GM21619 (cell line): ENCODE results near the gene GNAL.
A peak's percentile ranks its signal among the peaks of the same experiment; 100 is the strongest.
"Not testable (repeated sequence)": the region's sequence is repeated elsewhere in the genome, so short reads cannot be mapped to it uniquely, and the experiment has no call there.

Source experiments
- ATAC-seq: cut with Tn5 transposase; IDR thresholded peaks from one replicate; pipeline ENCODE4 v1.9.1; 2021; ENCODE audit not compliant: unreplicated experiment

GNAL gene

DNA sequence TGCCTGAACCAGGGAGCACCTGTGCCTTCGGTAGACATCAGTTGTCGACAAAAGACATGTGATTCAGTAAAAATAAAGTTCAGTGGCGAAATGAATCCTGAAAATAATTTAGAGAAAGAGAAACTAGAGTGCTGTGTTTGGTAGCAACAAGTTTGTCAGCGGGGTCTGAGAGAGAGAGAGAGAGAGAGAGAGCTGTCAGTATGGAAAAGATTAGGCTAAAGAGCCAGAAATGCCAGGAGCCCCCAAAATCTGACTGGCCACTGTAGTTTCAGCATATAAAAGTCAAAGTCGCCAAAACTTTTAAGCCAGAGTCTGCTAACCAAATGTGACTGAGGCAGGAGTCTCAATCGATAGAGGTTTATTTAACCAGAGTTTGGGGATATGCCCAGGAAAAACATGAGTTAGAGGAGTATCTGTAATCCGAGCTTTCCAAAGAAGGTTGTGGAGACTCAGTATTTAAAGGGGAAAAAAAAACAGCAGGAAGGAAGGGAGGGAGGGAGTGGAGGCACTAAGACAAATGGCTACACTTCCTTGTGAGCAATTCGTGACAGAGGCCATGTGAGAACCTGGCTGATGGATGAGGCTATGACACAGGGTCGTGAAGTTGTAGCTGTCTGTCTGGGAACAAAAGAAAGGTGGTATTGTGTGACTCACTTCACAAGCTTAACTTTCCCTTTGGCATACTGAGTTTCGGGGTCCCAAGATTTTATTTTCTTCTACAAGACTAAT lies 20.5 kb upstream of the GNAL start:
- no peak for ATAC-seq

DNA sequence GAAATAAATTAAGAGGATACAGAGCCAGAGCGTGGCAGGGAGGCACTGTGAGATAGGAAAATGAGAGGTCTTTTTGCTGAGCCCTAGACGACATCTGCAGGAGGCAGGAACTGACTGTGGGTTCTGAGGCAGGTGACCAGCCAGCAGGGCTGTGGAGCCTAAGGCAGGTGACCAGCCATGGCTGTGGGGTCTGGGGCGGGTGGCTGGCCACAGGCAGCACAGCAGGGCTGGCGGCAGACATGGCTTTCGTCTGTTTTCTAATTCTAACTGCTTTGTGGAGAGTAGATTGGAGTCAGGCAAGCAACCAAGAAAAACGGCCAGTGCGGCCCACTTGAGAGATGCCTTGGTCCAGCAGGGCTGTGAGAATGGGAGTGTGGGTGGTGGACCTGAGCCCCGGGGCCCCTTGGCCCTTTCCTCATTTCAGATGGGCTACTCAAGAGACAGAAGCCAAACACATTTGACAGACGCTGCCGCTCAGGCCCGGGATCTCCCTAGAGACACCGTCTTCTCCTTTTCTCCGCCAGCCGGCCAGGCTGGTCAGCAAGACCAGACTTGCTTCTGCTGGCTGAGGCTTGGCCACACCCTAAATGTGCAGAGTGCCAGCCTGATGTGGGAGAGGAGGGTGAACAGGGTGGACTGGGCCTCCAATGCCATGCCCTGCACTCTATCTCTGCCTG lies 19.7 kb upstream of the GNAL start:
- no peak for ATAC-seq

DNA sequence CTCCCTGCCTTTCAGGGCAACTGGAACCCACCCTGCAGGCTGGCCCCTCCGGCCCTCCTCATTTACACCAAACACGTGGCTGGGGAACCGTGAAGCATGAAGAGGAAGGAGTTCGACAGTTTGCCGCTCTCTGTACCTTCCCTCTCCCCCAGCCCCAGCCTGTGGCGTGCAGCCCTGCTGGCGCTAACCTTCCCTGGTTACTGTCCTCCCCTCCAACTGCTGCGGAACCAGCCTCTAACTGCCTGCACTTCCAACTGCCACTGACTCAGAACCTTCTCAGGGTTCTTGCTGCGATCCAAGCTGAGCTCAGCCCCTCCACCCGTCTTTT lies 19.2 kb upstream of the GNAL start:
- no peak for ATAC-seq

DNA sequence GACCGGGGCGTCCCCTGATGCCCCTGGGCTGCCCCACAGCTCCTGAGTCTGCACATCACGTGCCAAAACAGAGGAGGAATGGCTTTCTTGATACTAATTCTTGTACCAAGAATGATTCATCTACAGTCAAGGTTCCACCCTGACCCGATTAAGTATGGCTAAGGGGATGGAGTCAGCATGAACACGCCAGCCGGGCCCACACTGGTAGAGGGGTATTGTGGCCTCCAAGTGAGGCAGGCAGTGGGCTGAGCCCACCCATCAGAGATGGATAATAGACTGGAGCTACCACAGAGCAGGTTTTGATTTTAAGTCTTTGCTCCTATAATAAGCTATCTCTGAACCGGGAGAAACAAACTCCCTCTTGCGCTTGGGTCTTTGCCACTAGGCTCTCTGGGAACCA lies 17.9 kb upstream of the GNAL start:
- ATAC-seq = no peak

DNA sequence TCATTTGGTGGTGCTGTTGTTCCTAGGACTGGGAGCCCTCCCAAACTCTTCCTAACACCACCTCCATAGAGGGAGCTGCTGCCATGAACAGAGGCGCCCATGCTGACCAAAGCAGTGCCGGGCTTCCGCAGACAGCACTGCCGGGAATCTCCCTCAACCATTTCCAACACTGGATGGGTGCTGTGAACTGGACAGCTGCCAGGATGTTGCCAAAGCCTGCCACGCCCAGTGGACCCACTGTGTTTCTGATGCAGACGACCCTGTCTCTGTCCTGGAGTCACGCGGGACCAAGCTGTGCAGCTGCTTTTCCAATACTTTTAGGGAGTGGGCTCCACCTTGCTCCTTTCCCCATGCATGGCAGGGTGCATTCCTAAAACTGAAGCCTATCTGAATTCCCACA lies 16.9 kb upstream of the GNAL start:
- ATAC-seq = no peak

DNA sequence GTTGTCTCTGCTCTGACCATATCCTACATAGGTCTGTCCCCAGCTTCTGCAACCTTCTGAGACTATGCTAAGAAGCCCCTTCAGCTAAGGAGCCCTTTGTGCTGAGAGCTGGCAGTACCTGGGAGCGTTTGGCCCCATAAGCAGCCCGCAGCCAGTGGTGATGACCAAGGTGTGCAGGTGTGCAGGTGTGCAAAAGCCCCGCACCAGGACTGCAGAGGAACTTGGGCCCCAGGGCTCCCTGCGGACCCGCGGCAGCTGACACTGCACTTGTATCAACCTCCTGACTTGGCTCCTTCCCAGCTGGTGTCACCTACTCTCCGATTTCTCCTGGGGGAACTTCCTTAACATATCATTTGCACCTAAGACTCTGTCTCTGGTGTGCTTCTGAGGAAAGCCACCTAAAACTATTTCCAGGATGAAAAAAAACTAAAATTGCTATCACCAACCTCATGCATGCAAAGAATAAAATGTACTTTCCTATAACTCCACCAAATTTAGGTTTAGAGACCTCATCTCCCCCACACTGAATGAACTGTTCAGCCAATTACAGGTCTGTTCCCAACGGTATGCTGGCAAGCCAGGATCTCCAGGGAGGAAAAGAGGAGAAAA lies 16.1 kb upstream of the GNAL start:
- no peak for ATAC-seq

DNA sequence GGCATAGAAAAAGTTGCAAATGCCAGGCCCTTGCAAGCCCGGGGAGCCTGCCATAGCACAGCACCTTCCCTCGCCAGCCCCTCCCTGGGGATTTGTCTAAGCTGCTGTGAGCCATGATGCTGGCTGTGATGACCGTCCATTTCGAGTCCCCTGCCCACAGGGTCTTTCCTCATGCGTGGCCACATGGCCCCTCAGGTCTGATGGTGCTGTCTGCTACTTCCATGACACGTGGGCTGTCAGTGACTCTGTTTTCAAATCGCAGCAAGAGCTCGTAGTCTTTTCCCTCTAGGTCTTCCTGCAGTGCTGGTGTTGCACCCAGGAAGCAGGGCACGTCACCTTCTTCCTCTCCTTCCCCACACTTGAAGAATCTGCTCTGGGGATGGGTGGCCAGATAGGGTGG lies 15.5 kb upstream of the GNAL start:
- ATAC-seq = no peak

DNA sequence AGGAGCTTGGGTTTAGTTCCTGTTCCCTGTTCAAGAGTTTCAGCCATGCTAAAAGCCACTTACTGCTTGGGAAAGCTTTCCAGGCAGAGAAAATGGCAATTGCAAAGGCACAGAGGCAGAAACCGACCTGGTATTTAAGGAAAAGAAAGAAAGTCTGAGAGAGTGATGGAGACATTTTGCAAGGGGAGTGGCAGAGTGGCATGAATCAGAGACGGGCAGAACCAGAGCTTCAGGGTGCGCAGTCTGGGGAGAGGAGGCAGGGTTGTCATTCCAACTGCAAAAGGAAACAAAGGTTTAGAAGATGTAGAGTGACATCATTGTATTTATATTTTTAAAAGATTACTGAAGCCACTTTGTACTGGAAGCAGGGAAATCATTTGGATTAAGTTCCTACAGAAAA lies 14.9 kb upstream of the GNAL start:
- ATAC-seq = no peak

DNA sequence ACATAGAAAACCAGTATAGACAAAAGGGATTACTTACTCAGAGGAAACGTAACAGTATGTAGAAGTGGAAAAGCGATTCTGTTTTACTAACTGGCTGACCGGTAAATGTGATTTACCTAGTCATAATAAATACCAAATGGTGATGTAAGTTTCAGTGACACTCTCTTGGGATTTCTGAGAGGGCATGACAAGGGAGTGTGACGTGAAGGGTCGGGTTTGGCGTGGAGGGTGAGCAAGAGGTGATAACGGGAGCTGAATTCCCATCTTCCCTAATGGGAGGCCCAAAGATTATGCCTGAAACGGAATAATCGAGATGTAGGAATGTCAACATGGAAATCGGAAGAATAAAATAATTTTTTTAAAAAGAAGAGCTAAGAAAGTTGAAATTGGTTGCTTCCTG lies 12.7 kb upstream of the GNAL start:
- no peak for ATAC-seq

DNA sequence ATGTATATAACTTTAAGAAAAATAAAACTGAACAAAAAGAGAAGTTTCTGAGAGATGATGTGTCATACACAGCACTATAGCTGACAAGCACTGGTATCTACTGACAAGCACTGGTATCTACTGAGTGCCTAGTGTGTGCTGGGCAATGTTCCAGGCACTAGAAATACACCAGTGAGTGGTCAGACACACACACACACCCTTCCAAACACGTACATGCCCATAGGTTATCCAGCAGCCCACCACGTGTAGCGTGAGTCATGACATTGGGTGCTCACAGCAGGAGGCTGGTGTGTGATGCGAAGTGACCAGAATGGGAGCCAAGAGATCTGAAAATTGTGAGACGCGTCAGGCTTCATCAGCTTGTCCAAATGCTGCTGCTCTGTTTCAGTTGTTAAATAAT lies 12.2 kb upstream of the GNAL start:
- no peak for ATAC-seq

DNA sequence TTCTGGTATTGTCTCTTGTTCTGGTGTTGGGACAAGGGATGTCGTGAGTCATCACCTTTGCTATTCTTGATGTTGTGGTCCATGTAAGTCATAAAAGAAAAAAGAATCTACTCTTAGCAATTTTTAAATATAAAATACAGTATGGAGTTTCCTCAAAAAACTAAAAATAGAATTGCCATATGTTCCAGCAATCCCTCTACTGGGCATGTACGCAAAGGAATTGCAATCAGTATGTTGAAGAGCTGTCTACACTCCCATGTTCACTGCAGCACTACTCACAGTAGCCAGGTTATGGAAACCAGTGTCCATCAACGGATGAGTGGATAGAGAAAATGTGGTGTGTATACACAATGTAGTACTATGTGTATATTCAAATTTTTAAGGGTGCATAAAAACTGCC lies 10.9 kb upstream of the GNAL start:
- ATAC-seq = no peak

DNA sequence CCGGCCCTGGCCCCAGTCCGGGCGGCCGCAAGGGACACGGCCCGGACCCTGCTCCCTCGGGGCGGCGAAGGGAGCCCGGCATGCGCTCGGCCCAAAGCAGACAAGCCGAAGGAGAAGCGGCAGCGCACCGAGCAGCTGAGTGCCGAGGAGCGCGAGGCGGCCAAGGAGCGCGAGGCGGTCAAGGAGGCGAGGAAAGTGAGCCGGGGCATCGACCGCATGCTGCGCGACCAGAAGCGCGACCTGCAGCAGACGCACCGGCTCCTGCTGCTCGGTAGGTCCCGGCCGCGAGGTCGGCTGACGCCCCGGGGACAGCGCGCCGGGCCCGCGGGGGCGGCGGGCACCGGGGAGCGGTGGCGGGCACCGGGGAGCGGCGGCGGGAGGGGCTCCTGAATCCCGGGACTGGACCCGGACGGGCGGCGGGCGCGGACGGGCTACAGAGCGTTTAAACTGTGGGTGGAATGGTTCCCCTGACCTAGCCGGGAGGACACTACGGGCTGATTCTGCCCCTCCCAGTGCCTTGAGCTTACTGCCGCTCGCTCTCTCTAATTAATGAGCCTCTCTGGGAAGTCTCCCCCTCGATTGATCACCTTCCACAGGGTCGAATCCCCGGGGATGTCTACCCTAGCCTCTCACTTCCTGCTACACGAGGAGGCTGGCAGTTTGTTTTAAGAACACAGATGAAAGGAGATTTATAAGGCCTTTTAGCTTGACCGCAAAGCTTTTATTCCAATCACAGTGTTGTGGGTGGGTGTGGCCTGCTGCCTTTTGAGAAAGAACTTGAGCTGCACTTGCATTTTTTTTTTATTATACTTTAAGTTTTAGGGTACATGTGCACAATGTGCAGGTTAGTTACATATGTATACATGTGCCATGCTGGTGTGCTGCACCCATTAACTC lies 853 bp downstream of the GNAL start:
- ATAC-seq = peak; percentile 40

DNA sequence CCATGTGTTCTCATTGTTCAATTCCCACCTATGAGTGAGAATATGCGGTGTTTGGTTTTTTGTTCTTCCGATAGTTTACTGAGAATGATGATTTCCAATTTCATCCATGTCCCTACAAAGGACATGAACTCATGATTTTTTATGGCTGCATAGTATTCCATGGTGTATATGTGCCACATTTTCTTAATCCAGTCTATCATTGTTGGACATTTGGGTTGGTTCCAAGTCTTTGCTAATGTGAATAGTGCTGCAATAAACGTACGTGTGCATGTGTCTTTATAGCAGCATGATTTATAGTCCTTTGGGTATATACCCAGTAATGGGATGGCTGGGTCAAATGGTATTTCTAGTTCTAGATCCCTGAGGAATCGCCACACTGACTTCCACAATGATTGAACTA lies 1.6 kb downstream of the GNAL start:
- ATAC-seq = not testable (repeated sequence)

DNA sequence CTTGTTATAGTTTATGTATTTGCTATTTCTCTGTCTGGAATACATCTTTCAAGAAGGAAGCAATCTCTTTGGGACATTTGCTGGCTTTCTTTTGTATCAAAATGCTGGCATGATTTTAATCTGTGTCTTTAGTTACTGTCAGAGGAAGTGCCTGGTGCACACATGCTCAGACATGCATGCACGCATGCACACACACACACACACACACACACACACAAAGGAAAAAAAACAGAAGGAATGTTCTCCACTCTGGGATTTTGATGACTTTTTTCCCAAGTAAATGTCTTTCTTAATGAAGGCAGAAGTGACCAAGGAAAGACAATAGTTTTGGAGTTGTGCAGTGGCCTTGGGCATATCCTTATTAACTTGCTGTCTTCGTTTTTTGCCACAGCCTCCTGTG lies 6.7 kb downstream of the GNAL start:
- no peak for ATAC-seq

DNA sequence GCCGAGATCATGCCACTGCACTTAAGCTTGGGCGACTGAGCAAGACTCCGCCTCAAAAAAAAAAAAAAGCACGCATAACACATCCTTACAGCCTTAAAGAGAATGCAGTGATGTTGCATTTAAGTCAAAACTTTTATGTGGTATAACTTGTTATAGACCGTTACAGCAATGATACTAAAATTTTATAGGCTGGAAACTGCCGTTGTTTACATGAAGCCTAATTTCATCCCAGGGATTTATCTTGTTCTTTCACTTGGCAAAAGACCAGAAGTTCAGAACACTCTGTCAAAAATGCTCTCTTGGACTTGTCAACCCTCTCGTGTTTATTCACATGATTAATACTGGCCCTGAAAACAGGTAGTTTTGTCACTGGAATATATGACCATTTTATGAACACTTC lies 7.4 kb downstream of the GNAL start:
- ATAC-seq = no peak

DNA sequence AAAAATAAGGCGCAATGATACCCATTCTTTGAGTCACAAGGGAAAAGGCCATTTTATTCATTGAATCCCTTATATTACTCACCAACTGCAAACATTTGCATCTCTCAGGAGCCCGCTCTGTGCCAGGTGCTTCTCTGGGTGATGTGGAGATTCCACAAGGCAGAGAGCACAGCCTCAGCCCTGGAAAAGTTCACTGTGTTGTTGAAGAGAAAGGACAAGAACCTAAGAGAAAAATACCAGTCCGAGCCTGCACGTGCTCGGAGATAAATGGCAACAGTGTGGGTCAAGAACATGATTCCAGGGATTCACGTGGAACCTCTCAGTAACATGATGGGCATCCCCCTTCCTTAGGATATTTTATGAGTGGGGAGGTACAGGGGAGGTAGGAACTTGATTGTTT lies 11.8 kb downstream of the GNAL start:
- no peak for ATAC-seq

DNA sequence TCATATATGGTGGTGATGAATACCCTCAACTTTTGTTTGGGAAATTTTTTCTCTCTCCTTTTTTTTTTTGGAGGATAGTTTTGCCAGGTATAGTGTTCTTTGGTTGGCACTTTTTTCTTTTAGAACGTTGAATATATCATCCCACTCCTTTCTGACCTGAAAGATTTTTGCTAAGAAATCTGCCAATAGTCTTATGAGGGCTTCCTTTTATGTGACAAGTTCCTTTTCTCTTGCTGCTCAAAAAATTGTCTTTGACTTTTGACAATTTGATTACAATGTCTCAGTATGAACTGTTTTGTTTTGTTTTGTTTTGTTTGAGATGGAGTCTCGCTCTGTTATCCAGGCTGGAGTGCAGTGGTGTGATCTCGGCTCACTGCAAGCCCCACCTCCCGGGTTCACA lies 21.5 kb downstream of the GNAL start:
- ATAC-seq = no peak

DNA sequence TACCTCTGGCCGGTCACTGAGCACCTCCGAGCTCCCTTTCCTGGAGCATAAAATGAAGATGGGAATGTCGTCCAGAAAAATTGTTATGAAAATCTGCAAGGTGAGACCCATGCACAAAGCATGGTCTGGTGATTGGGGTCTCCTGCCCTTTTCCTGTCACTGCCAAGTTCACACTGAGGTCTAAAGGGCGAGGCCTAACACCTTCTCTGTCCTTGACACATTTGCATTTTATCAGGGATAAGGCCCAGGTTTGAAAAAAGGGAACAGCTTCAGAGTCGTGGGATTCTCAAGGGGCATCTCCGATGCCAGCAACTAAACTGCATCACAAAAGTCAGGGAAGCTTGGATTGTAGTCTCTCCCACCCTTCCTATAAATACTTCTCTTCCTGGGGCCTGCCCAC lies 24.7 kb downstream of the GNAL start:
- ATAC-seq = no peak

DNA sequence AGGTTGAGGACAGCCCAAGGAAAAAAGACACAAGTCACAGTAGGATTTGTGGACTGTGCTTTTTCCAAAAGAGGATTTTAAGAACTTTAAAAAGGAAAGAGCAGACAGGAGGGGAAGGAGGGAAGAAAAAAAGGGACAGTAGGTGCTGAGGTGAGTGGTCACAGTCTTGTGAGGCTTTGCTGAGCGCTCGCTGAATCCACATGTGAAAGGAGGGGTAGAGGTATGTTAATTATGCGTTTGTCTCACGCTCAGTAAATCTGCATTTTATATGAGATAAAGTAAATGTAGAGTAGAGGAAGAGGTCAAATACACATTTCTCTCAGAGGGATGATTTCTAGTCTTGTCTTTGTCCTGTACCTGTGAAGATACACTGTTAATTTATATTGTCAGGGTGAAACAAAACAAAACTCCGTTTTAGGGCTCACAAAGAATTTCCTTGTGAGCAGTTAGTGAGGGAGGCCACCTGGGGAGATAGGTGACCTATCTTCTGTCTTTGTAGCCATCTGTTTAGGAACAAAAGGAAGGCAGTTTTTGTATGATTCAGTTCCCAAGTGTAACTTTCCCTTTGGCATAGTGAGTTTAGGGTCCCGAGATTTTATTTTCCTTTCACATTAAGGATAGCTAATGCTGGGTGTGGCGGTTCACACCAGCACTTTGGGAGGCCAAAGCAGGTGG lies 25.3 kb downstream of the GNAL start:
- no peak for ATAC-seq

DNA sequence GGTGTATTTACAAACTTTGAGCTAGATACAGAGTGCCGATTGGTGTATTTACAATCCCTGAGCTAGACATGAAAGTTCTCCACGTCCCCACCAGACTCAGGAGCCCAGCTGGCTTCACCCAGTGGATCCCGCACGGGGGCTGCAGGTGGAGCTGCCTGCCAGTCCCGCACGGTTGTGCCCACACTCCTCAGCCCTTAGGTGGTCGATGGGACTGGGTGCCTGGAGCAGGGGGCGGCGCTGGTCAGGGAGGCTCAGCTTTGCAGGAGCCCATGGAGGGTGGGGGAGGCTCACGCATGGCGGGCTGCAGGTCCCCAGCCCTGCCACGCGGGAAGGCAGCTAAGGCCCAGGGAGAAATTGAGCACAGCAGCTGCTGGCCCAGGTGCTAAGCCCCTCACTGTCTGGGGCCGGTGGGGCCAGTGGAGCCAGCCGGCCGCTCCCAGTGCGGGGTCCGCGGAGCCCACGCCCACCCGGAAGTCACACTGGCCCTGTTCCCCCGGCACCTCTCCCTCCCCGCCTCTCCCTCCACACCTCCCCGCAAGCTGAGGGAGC lies 27.8 kb downstream of the GNAL start:
- ATAC-seq = not testable (repeated sequence)

DNA sequence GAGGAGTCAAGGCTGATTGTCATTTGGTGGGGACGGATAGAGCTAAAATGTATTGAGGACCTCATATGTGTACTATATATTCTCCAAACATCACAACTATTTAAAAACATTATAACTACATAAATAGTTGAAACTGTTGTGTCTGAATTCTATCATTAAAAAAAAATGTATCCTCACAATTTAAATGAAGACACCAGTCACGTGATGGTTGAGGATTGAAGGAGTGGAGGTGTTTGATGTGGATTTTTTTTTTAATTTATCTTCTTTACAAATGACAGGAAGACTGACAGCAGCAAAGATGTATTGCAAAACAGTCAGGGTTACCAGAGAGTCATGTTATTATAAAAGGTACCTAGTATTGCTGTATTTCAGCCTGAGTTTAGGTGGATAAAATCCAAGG lies 30.0 kb downstream of the GNAL start:
- no peak for ATAC-seq
